ENCODE data around the gene MAML2. TPM values are rescaled to one million over a fixed set of nuclear protein-coding genes. Genes with fewer than 3 reads are reported as not detected.

The MAML2 gene
- total and polyA plus RNA-seq, 4 donors = 0.56 to 2.1 (median 1.4) TPM

DNA sequence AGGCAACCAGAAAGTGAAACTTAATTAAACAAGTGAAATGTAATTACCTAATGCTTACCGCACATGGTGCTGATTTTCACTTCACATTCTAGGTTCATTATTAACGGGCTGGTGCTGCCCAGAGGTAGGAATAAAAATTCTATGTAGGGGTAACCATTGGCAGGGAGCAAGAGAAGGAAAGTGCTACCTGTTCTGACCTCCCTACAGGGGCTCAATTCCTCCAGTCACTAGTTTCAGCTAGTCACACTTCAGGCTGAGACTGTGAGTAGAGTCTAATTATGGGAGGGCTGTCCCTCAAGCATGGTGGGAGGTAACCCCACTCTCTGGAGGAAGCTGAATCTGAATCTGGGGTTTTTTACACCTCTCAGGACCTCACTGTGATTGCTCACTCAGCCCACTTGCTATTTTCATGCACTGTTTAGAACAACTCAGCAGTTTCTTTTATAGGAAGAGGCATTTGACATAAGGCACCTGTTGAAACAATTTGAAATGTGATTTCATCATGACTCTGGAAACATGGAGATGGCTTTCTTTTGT lies 75.4 kb downstream of the MAML2 start:
- Histone ChIP-seq H3K27me3 (ENCODE audit: control insufficient read depth in 4 of 4, insufficient read depth in 4 of 4, low read length in 3 of 4) (no peaks in the 10 kb centered on the region), H3K36me3 (ENCODE audit: control insufficient read depth in 4 of 4, insufficient read depth in 3 of 4, low read depth in 1 of 4, low read length in 3 of 4) (no peaks in the 10 kb centered on the region), H3K4me1 (ENCODE audit: control insufficient read depth in 4 of 4, insufficient read depth in 4 of 4, low read length in 3 of 4) (no peaks in the 10 kb centered on the region), H3K4me3 (ENCODE audit: low read depth in 1 of 3, low read length in 3 of 3) (no peak overlapping the region), H3K9me3 (ENCODE audit: control insufficient read depth in 4 of 4, low read length in 3 of 4) (no peaks in the 10 kb centered on the region), H3K27ac (ENCODE audit: low read depth in 1 of 2, low read length in 2 of 2) (peak overlapping the region in 1 of 2 donors; percentile 25), H3K9ac (ENCODE audit: low read depth in 1 of 2, low read length in 2 of 2) (peak overlapping the region in 1 of 2 donors; percentile 39)
- WGBS = 65% methylated on average over 2 of the region's 2 CpGs
- no peak for DNase-seq (ENCODE audit: low spot score)
- TF ChIP-seq GABPA (IDR thresholded peaks at IDR 0.05 in 1 of 2, conservative IDR thresholded peaks at IDR 0.05 in 1 of 2) (no peak), TAF1 (conservative IDR thresholded peaks at IDR 0.05) (no peak), FOXA2 (IDR thresholded peaks at IDR 0.05) (no peak), YY1 (IDR thresholded peaks at IDR 0.05) (no peak)

DNA sequence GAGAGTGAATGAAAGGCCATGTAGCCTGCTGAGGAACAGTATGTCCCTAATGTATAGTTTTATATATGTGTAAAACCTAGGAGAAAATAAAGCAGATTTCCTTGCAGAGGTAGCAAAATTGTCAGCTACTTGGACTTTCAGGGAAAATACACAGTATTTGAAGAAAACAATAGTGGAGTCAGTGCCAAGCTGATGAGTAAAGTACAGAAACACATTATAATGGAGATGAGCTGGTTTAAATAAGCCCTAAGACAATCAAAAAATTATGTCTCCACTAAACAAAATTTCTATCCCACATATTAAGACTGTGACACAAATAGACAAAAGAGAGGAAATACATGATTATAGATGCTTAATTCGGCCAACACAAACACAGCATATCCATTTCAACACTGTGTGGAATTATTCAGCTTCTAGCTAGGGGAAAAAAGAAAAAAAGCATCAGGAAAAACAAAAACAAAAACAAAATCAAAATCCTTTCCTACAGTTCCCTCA lies 75.9 kb downstream of the MAML2 start:
- no peak for DNase-seq (ENCODE audit: low spot score)
- Histone ChIP-seq H3K4me3 (ENCODE audit: low read depth in 1 of 3, low read length in 3 of 3) (no peak overlapping the region), H3K9ac (ENCODE audit: low read depth in 1 of 2, low read length in 2 of 2) (peak overlapping the region in 1 of 2 donors; percentile 39), H3K36me3 (ENCODE audit: control insufficient read depth in 4 of 4, insufficient read depth in 3 of 4, low read depth in 1 of 4, low read length in 3 of 4) (no peaks in the 10 kb centered on the region), H3K9me3 (ENCODE audit: control insufficient read depth in 4 of 4, low read length in 3 of 4) (no peaks in the 10 kb centered on the region), H3K4me1 (ENCODE audit: control insufficient read depth in 4 of 4, insufficient read depth in 4 of 4, low read length in 3 of 4) (no peaks in the 10 kb centered on the region), H3K27ac (ENCODE audit: low read depth in 1 of 2, low read length in 2 of 2) (peak overlapping the region in 1 of 2 donors; percentile 25), H3K27me3 (ENCODE audit: control insufficient read depth in 4 of 4, insufficient read depth in 4 of 4, low read length in 3 of 4) (no peaks in the 10 kb centered on the region)
- 60% methylated on average over 1 of the region's 1 CpG for WGBS
- TF ChIP-seq TAF1 (conservative IDR thresholded peaks at IDR 0.05) (no peak), NR2F2 (IDR thresholded peaks at IDR 0.05) (no peak)
- TF ChIP-seq, protein P1, sequence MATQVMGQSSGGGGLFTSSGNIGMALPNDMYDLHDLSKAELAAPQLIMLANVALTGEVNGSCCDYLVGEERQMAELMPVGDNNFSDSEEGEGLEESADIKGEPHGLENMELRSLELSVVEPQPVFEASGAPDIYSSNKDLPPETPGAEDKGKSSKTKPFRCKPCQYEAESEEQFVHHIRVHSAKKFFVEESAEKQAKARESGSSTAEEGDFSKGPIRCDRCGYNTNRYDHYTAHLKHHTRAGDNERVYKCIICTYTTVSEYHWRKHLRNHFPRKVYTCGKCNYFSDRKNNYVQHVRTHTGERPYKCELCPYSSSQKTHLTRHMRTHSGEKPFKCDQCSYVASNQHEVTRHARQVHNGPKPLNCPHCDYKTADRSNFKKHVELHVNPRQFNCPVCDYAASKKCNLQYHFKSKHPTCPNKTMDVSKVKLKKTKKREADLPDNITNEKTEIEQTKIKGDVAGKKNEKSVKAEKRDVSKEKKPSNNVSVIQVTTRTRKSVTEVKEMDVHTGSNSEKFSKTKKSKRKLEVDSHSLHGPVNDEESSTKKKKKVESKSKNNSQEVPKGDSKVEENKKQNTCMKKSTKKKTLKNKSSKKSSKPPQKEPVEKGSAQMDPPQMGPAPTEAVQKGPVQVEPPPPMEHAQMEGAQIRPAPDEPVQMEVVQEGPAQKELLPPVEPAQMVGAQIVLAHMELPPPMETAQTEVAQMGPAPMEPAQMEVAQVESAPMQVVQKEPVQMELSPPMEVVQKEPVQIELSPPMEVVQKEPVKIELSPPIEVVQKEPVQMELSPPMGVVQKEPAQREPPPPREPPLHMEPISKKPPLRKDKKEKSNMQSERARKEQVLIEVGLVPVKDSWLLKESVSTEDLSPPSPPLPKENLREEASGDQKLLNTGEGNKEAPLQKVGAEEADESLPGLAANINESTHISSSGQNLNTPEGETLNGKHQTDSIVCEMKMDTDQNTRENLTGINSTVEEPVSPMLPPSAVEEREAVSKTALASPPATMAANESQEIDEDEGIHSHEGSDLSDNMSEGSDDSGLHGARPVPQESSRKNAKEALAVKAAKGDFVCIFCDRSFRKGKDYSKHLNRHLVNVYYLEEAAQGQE (IDR thresholded peaks at IDR 0.05) = no peak
- TF ChIP-seq, protein P2, sequence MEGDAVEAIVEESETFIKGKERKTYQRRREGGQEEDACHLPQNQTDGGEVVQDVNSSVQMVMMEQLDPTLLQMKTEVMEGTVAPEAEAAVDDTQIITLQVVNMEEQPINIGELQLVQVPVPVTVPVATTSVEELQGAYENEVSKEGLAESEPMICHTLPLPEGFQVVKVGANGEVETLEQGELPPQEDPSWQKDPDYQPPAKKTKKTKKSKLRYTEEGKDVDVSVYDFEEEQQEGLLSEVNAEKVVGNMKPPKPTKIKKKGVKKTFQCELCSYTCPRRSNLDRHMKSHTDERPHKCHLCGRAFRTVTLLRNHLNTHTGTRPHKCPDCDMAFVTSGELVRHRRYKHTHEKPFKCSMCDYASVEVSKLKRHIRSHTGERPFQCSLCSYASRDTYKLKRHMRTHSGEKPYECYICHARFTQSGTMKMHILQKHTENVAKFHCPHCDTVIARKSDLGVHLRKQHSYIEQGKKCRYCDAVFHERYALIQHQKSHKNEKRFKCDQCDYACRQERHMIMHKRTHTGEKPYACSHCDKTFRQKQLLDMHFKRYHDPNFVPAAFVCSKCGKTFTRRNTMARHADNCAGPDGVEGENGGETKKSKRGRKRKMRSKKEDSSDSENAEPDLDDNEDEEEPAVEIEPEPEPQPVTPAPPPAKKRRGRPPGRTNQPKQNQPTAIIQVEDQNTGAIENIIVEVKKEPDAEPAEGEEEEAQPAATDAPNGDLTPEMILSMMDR (IDR thresholded peaks at IDR 0.05; ENCODE audit: low read depth, low read length, missing input control) = no peak
- TF ChIP-seq, protein P3, sequence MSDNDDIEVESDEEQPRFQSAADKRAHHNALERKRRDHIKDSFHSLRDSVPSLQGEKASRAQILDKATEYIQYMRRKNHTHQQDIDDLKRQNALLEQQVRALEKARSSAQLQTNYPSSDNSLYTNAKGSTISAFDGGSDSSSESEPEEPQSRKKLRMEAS (IDR thresholded peaks at IDR 0.05) = no peak

DNA sequence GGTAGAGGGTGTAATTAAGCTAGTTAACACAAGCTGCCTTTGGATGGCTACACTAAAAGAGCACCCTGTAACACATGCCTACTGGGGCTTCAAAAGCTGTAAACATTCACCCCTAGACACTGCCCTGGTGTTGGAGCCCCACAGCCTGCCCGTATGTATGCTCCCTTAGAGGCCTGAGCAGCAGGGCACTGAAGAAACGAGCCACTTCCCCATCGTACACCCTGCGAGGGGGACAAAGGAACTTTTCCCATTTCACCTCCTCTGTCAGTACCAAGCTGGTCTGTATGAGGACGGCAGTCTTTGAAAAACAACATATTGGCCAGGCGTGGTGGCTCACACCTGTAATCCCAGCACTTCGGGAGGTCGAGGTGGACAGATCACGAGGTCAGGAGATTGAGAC lies 77.0 kb downstream of the MAML2 start:
- Histone ChIP-seq H3K4me3 (ENCODE audit: low read depth in 1 of 3, low read length in 3 of 3) (no peak overlapping the region), H3K27ac (ENCODE audit: low read depth in 1 of 2, low read length in 2 of 2) (no peak overlapping the region), H3K9ac (ENCODE audit: low read depth in 1 of 2, low read length in 2 of 2) (no peak overlapping the region), H3K9me3 (ENCODE audit: control insufficient read depth in 4 of 4, low read length in 3 of 4) (no peaks in the 10 kb centered on the region), H3K27me3 (ENCODE audit: control insufficient read depth in 4 of 4, insufficient read depth in 4 of 4, low read length in 3 of 4) (no peaks in the 10 kb centered on the region), H3K4me1 (ENCODE audit: control insufficient read depth in 4 of 4, insufficient read depth in 4 of 4, low read length in 3 of 4) (no peaks in the 10 kb centered on the region), H3K36me3 (ENCODE audit: control insufficient read depth in 4 of 4, insufficient read depth in 3 of 4, low read depth in 1 of 4, low read length in 3 of 4) (no peaks in the 10 kb centered on the region)
- no peak for DNase-seq (ENCODE audit: low spot score)
- WGBS = 92% methylated on average over 9 of the region's 9 CpGs
- TF ChIP-seq, protein P3 (IDR thresholded peaks at IDR 0.05) = no peak
- TF ChIP-seq GABPA (IDR thresholded peaks at IDR 0.05 in 1 of 2, conservative IDR thresholded peaks at IDR 0.05 in 1 of 2) (no peak), SP1 (IDR thresholded peaks at IDR 0.05) (no peak), YY1 (IDR thresholded peaks at IDR 0.05) (no peak), HNF4A (conservative IDR thresholded peaks at IDR 0.05) (no peak), FOXA1 (IDR thresholded peaks at IDR 0.05) (no peak), FOXA2 (IDR thresholded peaks at IDR 0.05) (no peak), EGR1 (IDR thresholded peaks at IDR 0.05; ENCODE audit: low read depth in 2 of 2) (no peak), HNF4G (IDR thresholded peaks at IDR 0.05) (no peak)
- TF ChIP-seq, protein P2 (IDR thresholded peaks at IDR 0.05; ENCODE audit: low read depth, low read length, missing input control) = no peak
- TF ChIP-seq, protein P4, sequence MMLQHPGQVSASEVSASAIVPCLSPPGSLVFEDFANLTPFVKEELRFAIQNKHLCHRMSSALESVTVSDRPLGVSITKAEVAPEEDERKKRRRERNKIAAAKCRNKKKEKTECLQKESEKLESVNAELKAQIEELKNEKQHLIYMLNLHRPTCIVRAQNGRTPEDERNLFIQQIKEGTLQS (IDR thresholded peaks at IDR 0.05) = no peak
- TF ChIP-seq, protein P1 (IDR thresholded peaks at IDR 0.05) = no peak

Data from liver (tissue), 9 donors.